Left ventricle myocardium inferior (tissue), 1 donor: Measurements from ENCODE around the gene INAFM2. TPM values are rescaled to one million over a fixed set of nuclear protein-coding genes. Genes with fewer than 3 reads are reported as not detected.

ENCODE experiments used
- DNase-seq: peaks from one replicate; pipeline ENCODE4 v3.0.0-alpha.2; 2020
- H3K27ac ChIP-seq: fragments of 200-600 bp; replicated peaks from 2 replicates; pipeline ENCODE4 v1.8.0; 2021
- H3K27me3 ChIP-seq: fragments of 200-600 bp; 2 replicates; pipeline ENCODE4 v1.8.0; 2021; ENCODE audit warnings: low read depth
- H3K36me3 ChIP-seq: fragments of 200-600 bp; 2 replicates; pipeline ENCODE4 v1.8.0; 2021
- H3K4me1 ChIP-seq: fragments of 200-600 bp; 2 replicates; pipeline ENCODE4 v1.8.0; 2021
- H3K4me3 ChIP-seq: fragments of 200-600 bp; 2 replicates; pipeline ENCODE4 v1.8.0; 2021; ENCODE audit warnings: mild to moderate bottlenecking, moderate library complexity
- H3K9me3 ChIP-seq: fragments of 200-600 bp; replicated peaks from 2 replicates; pipeline ENCODE4 v1.8.0; 2021
- intact Hi-C: fragments of 100-400 bp; cut with micrococcal nuclease; formaldehyde crosslinking; loops from one replicate; pipeline ENCODE4 v1.11.0; 2022
- total RNA-seq: library from RNA; stranded (reverse); fragmentation: NEBNext Ultra II Directional; extraction: Animal tissue kit (Norgen Biotek cat#: 25700); gene quantifications from one replicate; pipeline ENCODE4 v1.2.1, GENCODE V29; 2021
- TF ChIP-seq, protein P1 (sequence below): fragments of 200-600 bp; IDR thresholded peaks from 2 replicates; pipeline ENCODE4 v1.8.0; 2021; ENCODE audit warnings: antibody characterized with exemption, mild to moderate bottlenecking, borderline replicate concordance
- donor health status: DM: no; HTN: yes; CAD: no; lungs with severe emphysema.

The INAFM2 gene
- total RNA-seq, 1 donor from 2014 or later = 52.7 TPM

GRCh38 chr15:40302981-40303380, 20.5 kb upstream of the INAFM2 start:
- intact Hi-C loops = no loop called here
- no peak for DNase-seq
- Histone ChIP-seq H3K36me3 (no peaks in the 10 kb centered on the region), H3K27me3 (peaks cover 5% of the 10 kb centered on the region), H3K4me1 (peaks cover 24% of the 10 kb centered on the region), H3K9me3 (peaks cover 21% of the 10 kb centered on the region), H3K4me3 (no peak overlapping the region), H3K27ac (no peak overlapping the region)
- TF ChIP-seq, protein P1, sequence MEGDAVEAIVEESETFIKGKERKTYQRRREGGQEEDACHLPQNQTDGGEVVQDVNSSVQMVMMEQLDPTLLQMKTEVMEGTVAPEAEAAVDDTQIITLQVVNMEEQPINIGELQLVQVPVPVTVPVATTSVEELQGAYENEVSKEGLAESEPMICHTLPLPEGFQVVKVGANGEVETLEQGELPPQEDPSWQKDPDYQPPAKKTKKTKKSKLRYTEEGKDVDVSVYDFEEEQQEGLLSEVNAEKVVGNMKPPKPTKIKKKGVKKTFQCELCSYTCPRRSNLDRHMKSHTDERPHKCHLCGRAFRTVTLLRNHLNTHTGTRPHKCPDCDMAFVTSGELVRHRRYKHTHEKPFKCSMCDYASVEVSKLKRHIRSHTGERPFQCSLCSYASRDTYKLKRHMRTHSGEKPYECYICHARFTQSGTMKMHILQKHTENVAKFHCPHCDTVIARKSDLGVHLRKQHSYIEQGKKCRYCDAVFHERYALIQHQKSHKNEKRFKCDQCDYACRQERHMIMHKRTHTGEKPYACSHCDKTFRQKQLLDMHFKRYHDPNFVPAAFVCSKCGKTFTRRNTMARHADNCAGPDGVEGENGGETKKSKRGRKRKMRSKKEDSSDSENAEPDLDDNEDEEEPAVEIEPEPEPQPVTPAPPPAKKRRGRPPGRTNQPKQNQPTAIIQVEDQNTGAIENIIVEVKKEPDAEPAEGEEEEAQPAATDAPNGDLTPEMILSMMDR = no peak

- H3K27ac ChIP-seq = no peak overlapping the region
- intact Hi-C loops = no loop called here
- H3K27me3 ChIP-seq = peaks cover 7% of the 10 kb centered on the region
- TF ChIP-seq, protein P1 = no peak
- DNase-seq = no peak
- no peaks in the 10 kb centered on the region for H3K36me3 ChIP-seq
- no peak overlapping the region for H3K4me3 ChIP-seq
- H3K4me1 ChIP-seq = peaks cover 26% of the 10 kb centered on the region
- H3K9me3 ChIP-seq = peaks cover 21% of the 10 kb centered on the region
Observed at GRCh38 chr15:40303576-40303975, 19.9 kb upstream of the INAFM2 start.

GRCh38 chr15:40305281-40305680, 18.2 kb upstream of the INAFM2 start:
- intact Hi-C loops = no loop called here
- H3K4me3 ChIP-seq = no peak overlapping the region
- H3K36me3 ChIP-seq = no peaks in the 10 kb centered on the region
- no peak for DNase-seq
- H3K27ac ChIP-seq = no peak overlapping the region
- H3K27me3 ChIP-seq = peaks cover 12% of the 10 kb centered on the region
- peaks cover 6% of the 10 kb centered on the region for H3K9me3 ChIP-seq
- H3K4me1 ChIP-seq = peaks cover 26% of the 10 kb centered on the region
- TF ChIP-seq, protein P1 = no peak

GRCh38 chr15:40306371-40306770, 17.1 kb upstream of the INAFM2 start:
- Histone ChIP-seq H3K9me3 (no peaks in the 10 kb centered on the region), H3K27ac (no peak overlapping the region), H3K4me1 (peaks cover 18% of the 10 kb centered on the region), H3K27me3 (peaks cover 12% of the 10 kb centered on the region), H3K36me3 (no peaks in the 10 kb centered on the region), H3K4me3 (peak overlapping the region; percentile 45)
- no peak for DNase-seq
- intact Hi-C loops = no loop called here
- TF ChIP-seq, protein P1 = no peak

- H3K4me3 ChIP-seq = peak overlapping the region; percentile 45
- intact Hi-C loops = no loop called here
- peak overlapping the region; percentile 27 for H3K27ac ChIP-seq
Observed at GRCh38 chr15:40306908-40307307, 16.6 kb upstream of the INAFM2 start.

More at GRCh38 chr15:40306908-40307307, 16.6 kb upstream of the INAFM2 start:
- Histone ChIP-seq H3K36me3 (no peaks in the 10 kb centered on the region), H3K9me3 (no peaks in the 10 kb centered on the region), H3K27me3 (peaks cover 12% of the 10 kb centered on the region), H3K4me1 (peaks cover 13% of the 10 kb centered on the region)
- no peak for DNase-seq
- TF ChIP-seq, protein P1 = no peak
